Central memory CD8-positive, alpha-beta T cell (primary cell): ENCODE results near the gene OGFOD2.

ENCODE experiments used
- ATAC-seq: fragments of 150-1000 bp; cut with Tn5 transposase; replicated peaks from 2 replicates; pipeline ENCODE4 v1.10.0; 2022; ENCODE audit warnings: mild to moderate bottlenecking, moderate FRiP score, moderate number of reproducible peaks; ENCODE audit not compliant: poor library complexity, severe bottlenecking; ENCODE audit errors: extremely low read depth
- DNase-seq, 2 donors: peaks; one replicate each; pipeline ENCODE4 v3.0.0; 2021; ENCODE audit warnings: low spot score in 2 of 2
- H3K27ac Mint-ChIP-seq: one replicate; pipeline ENCODE4 v1.8.0; 2022; ENCODE audit warnings: low read depth, mild to moderate bottlenecking, moderate library complexity, mixed read lengths
- H3K27me3 Mint-ChIP-seq: one replicate; pipeline ENCODE4 v1.8.0; 2022; ENCODE audit warnings: mixed read lengths
- H3K36me3 Mint-ChIP-seq: one replicate; pipeline ENCODE4 v1.8.0; 2022; ENCODE audit warnings: mild to moderate bottlenecking, moderate library complexity, mixed read lengths; ENCODE audit not compliant: insufficient read depth
- H3K4me1 Mint-ChIP-seq: one replicate; pipeline ENCODE4 v1.8.0; 2022; ENCODE audit warnings: mixed read lengths
- H3K4me3 Mint-ChIP-seq: one replicate; pipeline ENCODE4 v1.8.0; 2022; ENCODE audit warnings: mild to moderate bottlenecking, moderate library complexity, mixed read lengths
- H3K9me3 Mint-ChIP-seq: one replicate; pipeline ENCODE4 v1.8.0; 2022; ENCODE audit warnings: mixed read lengths

The OGFOD2 gene

DNA sequence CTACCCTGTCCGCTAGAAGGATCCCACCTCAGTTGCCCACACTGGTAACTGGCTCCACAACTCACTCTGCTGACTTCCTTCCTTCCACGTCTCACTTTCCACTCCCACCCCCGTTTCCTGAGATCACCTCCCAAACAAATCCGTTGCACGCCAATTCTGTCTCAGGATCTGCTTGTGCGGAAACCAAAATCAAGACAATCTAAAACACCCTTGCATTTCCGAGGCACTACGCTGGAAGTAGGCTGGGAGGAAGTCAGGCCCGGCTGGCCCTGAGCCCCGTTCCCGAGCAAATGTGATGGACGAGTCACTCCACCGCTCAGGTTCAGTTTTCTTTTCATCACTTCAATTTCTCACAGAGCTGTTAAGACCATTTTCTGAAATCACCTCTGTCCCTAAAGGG lies 31.8 kb upstream of the OGFOD2 start:
- Mint-ChIP-seq H3K4me3 (no peak overlapping the region), H3K27me3 (no peaks in the 10 kb centered on the region), H3K9me3 (no peaks in the 10 kb centered on the region), H3K36me3 (peaks cover 2% of the 10 kb centered on the region), H3K27ac (no peak overlapping the region), H3K4me1 (peaks cover 24% of the 10 kb centered on the region)
- ATAC-seq (no peak), DNase-seq (no peak)

DNA sequence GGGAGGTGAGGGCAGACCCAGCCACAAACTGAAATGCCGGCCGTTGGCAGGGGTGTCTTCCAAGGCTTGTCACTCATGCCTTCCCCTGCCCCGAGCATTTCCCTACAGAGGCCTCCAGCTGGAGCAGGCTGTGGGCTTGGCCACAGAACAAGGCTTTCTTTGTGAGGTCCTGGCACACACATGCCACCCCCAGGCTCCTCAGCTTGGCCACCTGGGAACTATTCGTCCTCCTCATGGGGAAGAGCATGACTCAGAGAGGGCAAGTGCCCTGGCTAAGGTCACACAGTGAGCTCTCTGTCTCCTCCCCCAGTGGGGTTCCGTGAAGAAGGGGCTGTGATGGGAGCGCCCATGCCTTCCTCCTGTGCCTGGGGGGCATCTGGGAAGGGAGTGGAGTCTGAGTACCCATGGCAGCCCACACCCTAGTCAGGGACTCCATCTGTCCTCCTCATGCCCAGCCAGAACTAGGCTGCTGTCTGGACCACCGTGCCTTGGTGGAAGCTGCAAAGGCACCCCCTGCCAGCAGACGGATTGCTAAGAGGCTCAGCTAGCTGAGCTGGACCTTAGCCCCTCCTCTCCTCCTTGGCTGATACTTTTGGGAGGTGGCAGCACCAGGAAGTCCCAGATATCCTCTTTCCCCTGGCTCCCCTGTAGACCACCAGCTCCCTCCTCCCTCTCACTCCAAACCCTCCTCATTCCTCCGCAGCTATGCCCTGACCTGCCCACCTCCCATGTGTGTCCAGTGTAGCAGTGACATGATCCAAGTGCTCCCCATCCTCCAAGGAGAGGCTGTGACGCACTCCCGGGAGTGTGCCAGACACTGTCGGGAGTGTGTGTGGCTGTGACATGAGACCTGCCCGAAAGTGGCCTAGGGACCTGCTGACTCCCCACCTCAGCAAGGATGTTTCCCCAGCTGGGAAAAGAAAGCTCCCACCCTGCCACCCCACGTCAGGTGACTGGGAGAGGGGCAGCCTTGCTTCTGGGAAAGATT lies 30.1 kb upstream of the OGFOD2 start:
- no peak overlapping the region for H3K27ac Mint-ChIP-seq
- peaks cover 24% of the 10 kb centered on the region for H3K4me1 Mint-ChIP-seq
- no peaks in the 10 kb centered on the region for H3K27me3 Mint-ChIP-seq
- H3K4me3 Mint-ChIP-seq = no peak overlapping the region
- H3K9me3 Mint-ChIP-seq = no peaks in the 10 kb centered on the region
- peaks cover 2% of the 10 kb centered on the region for H3K36me3 Mint-ChIP-seq
- ATAC-seq = no peak
- DNase-seq = no peak

DNA sequence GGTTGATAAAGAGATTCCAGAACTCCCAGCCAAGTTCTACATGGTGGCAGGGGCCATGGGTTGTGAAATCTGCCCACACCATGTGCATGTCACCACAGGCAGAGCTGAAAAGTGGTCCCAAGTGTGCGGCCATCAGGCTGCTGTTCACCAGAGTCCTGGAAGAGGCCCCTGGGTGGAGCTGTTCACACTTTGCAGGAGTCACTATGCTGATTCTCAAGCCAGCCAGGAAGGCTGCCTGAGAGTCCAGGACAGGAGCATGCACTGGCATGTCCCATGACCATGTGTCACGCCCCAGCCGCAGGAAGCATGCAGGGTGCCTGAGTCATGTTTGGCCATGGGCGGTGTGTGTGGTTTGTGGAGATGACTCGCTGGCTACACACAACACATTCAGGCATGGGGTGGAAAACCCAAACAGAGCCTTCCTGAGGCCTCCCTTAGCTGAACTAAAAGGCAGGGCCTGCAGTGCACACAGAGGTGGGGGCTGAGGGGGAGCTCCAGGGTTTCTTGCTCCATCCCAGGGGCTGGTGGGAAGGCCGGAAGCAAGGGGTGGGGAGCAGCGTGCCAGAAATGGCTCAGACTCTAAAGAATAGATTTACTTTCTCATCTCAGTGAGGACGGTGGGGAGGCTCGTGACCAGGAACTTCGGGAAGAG lies 28.2 kb upstream of the OGFOD2 start:
- peak overlapping the region; percentile 18 for H3K4me3 Mint-ChIP-seq
- H3K27me3 Mint-ChIP-seq = no peaks in the 10 kb centered on the region
- peak overlapping the region; percentile 71 for H3K27ac Mint-ChIP-seq
- peaks cover 2% of the 10 kb centered on the region for H3K36me3 Mint-ChIP-seq
- peak in 1 of 2 donors; percentile 21 for DNase-seq
- peak; percentile 80 for ATAC-seq
- H3K9me3 Mint-ChIP-seq = no peaks in the 10 kb centered on the region
- H3K4me1 Mint-ChIP-seq = peaks cover 24% of the 10 kb centered on the region

DNA sequence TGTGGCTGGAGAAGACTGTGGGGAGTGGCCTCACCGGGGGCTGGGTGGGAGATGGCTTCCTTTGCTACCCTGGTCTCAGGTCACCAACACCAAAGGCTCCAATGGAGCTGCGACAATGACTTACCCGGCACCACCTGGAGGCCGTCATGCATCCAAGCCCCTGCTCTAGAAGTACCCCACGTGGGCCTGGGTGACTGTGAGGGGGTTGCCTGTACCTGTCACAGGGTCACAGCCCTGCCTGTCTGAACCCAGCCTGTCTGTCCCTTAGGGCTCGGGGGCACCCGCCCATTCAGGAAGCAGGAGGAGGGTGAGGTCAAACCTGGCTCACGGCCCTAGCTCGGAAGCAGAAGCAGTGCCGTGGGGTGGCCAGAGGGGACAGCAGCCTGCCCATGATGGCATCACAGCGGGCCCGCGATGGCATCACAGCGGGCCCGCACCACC lies 27.7 kb upstream of the OGFOD2 start:
- H3K27me3 Mint-ChIP-seq = no peaks in the 10 kb centered on the region
- peaks cover 24% of the 10 kb centered on the region for H3K4me1 Mint-ChIP-seq
- H3K4me3 Mint-ChIP-seq = no peak overlapping the region
- H3K9me3 Mint-ChIP-seq = no peaks in the 10 kb centered on the region
- DNase-seq = no peak
- no peak for ATAC-seq
- H3K36me3 Mint-ChIP-seq = peaks cover 2% of the 10 kb centered on the region
- peak overlapping the region; percentile 71 for H3K27ac Mint-ChIP-seq

DNA sequence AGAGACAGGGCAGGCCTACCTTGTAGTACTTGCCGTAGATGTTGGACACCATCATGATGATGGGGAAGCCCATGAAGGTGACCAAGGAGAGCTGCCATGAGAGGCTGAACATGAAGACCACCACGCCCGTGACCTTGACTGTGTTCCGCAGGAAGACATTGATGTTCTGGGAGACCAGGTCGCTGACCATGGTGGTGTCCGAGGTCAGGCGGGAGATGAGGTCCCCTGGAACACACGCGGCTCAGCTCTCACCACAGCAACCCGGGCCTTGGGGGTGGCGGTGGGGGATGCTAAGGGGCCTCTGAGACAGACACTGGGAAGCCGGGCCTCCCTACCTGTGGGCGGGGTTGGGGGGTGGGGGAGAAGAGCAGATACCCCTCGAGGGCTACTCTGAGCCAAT lies 26.4 kb upstream of the OGFOD2 start:
- Mint-ChIP-seq H3K9me3 (no peaks in the 10 kb centered on the region), H3K4me3 (no peak overlapping the region), H3K27me3 (no peaks in the 10 kb centered on the region), H3K27ac (peak overlapping the region; percentile 10), H3K4me1 (peaks cover 16% of the 10 kb centered on the region), H3K36me3 (peaks cover 2% of the 10 kb centered on the region)
- no peak for DNase-seq
- ATAC-seq = no peak

DNA sequence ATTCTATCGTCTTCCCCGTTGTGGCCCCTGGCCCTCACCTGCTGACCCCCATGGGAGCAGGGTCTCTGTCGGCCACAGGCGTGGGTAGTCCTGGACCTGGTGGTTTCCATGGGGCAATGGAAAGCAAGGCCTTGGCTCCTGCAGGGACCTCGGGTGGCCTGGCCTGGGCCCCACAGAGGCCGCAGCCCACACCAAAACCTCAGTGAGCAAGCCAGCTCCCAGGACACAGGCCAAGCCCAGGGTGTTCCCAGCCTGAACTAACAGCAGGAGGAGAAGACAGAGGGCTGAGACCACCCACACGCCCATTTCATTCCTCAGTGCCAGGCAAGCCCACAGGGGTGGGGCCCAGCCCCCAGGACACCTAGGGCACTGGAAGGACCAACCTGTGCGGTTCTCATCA lies 25.6 kb upstream of the OGFOD2 start:
- Mint-ChIP-seq H3K4me1 (peaks cover 14% of the 10 kb centered on the region), H3K4me3 (no peak overlapping the region), H3K9me3 (no peaks in the 10 kb centered on the region), H3K27ac (no peak overlapping the region), H3K36me3 (peaks cover 2% of the 10 kb centered on the region), H3K27me3 (no peaks in the 10 kb centered on the region)
- DNase-seq = no peak
- no peak for ATAC-seq

DNA sequence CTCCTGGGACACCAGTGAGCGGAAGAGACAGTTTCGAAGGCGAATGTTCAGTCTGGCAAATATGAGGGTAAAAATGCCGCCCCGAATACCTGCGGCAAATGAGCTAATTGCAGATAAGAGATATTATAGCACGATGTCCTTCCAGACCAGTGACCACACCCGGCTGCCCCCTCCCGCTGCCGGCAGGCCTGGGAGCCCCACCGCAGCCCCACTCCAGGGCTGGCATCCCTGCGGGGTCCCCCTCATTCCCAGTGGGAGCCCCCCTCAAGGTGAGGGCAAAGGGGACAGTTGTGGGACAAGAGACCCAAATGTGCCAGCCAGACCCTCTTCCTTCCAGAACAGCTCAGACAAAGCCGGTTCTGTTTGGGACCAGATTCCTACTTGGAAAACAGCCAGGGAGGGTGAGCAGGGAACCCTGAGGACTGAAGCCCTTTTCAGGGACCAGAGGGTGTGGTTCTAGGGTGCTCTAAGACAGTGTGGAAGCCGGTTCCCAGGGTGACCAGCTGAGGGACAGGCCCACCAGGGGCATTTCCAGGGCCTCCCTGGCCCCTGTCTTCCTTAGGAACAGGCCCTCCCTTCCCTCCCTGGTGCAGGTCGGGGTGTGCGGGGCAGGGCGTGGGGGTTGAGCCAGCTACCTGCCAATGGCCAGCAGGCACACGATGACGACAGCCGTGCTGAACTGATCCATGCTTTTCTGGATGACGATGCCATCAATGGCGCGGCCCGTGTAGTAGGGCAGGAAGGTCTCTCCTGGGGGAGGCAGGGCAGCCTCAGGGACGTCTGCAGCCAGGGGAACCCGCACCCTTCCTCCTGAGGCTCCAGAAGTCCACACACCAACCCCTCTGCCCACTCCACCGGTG lies 25.0 kb upstream of the OGFOD2 start:
- Mint-ChIP-seq H3K4me3 (no peak overlapping the region), H3K9me3 (no peaks in the 10 kb centered on the region), H3K27me3 (no peaks in the 10 kb centered on the region), H3K36me3 (peaks cover 2% of the 10 kb centered on the region), H3K4me1 (peaks cover 14% of the 10 kb centered on the region), H3K27ac (no peak overlapping the region)
- no peak for DNase-seq
- no peak for ATAC-seq

DNA sequence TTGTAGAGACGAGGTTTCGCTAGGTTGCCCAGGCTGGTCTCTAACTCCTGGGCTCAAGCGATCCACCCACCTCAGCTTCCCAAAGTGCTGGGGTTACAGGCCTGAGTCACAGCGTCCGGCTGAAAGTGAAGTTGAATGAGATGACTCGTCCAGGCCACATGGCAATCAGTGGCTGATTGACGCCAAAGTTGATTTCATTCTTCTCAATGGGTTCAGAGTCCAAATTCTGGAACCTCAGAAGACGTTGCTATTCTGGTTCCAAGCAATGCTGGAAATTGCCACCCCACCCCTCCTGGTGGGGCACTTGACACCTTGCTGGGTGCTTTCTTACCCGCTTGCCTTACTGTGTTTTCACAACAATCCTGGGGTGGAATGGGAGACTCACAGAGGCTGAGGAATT lies 23.6 kb upstream of the OGFOD2 start:
- Mint-ChIP-seq H3K36me3 (peaks cover 2% of the 10 kb centered on the region), H3K27me3 (no peaks in the 10 kb centered on the region), H3K4me3 (no peak overlapping the region), H3K27ac (no peak overlapping the region), H3K4me1 (peaks cover 9% of the 10 kb centered on the region), H3K9me3 (no peaks in the 10 kb centered on the region)
- no peak for ATAC-seq
- no peak for DNase-seq

DNA sequence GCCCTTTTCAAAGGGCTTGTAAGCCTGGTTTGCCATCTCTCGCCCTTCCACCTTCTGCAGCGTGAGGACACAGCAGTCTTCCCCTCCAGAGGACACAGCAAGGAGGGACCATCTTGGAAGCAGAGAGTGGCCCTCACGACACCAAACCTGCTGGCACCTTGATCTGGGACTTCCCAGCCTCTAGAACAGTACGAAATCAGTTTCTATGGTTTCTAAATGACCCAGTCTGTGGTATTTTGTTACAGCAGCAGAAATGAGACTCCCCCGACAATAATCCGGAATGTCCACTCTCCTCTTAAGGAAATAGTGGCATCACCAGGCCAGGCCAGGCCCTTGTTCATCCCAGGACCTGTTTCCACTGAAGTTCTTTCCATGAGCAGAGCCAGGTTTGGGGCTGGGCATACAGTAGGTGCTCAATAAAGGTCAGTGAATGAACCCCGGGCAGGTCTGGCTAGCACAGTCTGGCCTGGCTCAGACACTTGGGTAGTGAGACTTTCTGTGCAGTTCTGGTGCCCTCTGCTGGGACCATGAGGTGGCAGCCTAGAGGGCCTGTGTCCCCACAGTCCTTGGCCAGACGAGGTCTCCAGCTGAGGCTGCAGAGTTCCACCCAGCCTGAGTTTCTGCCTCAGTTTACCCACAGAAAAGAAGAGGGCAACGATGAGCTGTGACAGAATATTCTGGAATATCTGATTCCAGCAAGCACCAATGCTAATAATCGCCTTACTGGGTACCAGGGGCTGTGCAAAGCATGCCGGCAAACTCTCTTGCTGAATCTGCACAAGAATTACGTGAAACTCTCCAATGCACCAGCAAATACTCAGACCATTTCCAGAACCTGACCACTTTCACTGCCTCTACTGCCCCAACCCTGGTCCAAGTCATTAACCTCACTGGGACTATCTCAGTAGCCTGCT lies 22.8 kb upstream of the OGFOD2 start:
- Mint-ChIP-seq H3K4me1 (peaks cover 2% of the 10 kb centered on the region), H3K4me3 (no peak overlapping the region), H3K9me3 (no peaks in the 10 kb centered on the region), H3K27me3 (no peaks in the 10 kb centered on the region), H3K27ac (no peak overlapping the region), H3K36me3 (no peaks in the 10 kb centered on the region)
- DNase-seq = peak; percentile 60 to 65
- peak; percentile 95 for ATAC-seq

DNA sequence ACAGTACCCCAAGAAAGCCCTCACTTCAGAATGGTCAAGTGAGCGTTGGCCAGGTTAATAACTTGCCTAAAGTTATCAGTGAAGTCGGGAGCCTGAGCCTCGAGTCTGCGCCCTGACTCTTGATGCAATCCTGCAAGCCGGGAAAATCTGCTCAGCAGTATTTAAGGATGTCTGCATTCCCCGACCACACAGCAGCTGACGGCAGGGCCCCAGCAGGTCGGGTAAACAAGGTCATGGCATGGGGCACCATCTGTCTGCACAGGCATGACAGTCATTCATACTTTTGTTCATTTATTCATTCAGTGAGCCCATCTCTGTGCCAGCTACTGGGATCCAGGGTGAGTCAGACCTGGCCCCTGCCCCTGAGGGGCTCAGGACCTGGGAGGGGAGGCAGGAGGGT lies 19.9 kb upstream of the OGFOD2 start:
- no peak overlapping the region for H3K27ac Mint-ChIP-seq
- H3K4me3 Mint-ChIP-seq = no peak overlapping the region
- no peaks in the 10 kb centered on the region for H3K27me3 Mint-ChIP-seq
- DNase-seq = no peak
- H3K4me1 Mint-ChIP-seq = no peaks in the 10 kb centered on the region
- no peak for ATAC-seq
- H3K9me3 Mint-ChIP-seq = no peaks in the 10 kb centered on the region
- peaks cover 1% of the 10 kb centered on the region for H3K36me3 Mint-ChIP-seq

DNA sequence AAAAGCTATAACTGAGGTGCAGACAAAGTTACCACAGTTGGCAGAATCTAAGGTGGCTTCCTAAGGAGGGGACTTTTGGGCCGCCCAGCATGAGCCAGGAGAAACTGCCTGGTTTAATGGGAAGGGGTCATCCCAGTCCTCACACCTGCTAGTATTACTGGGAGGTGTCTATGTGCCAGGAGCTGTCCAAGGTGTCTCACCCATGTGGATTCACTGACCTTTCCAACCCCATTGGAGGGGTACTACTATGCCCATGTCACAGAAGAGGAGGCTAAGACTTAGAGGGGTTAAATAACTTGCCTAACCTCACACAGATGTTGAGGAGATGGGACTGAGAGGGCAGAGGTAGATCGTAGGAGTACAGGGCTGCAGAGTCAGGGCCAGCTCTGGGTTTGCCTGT lies 19.0 kb upstream of the OGFOD2 start:
- ATAC-seq (no peak), DNase-seq (no peak)
- Mint-ChIP-seq H3K36me3 (peaks cover 1% of the 10 kb centered on the region), H3K9me3 (no peaks in the 10 kb centered on the region), H3K27ac (no peak overlapping the region), H3K4me3 (no peak overlapping the region), H3K27me3 (no peaks in the 10 kb centered on the region), H3K4me1 (no peaks in the 10 kb centered on the region)
